Measurements from ENCODE around the gene AFM. TPM values are rescaled to one million over a fixed set of nuclear protein-coding genes. Genes with fewer than 3 reads are reported as not detected.

AFM gene
- total RNA-seq, 2 experiments from 2014 or later, result not detected

- Histone ChIP-seq H3K4me3 (ENCODE audit: low read length) (no peak overlapping the region), H3K36me3 (ENCODE audit: insufficient read depth, low read length) (no peaks in the 10 kb centered on the region), H3K9me3 (ENCODE audit: control insufficient read depth in 1 of 2, insufficient read depth in 1 of 2, low read length in 2 of 2) (no peaks in the 10 kb centered on the region), H3K4me1 (ENCODE audit: insufficient read depth, low read length) (no peaks in the 10 kb centered on the region), H3K27me3 (ENCODE audit: control insufficient read depth in 1 of 2, insufficient read depth in 2 of 2, low read length in 2 of 2) (no peaks in the 10 kb centered on the region), H3K27ac (ENCODE audit: low read depth in 1 of 2, low read length in 2 of 2) (no peak overlapping the region)
- ATAC-seq (ENCODE audit: poor library complexity) (no peak), DNase-seq (no peak)
- TF ChIP-seq CTCF (IDR thresholded peaks at IDR 0.05), result no peak
- CTCF ChIA-PET, result interaction anchor here (1.1 to 1.4 kb wide), 2 partner anchors 8 to 187 kb away, joined by 3 to 5 read pairs; partner anchors contain the start of gene ANKRD17
- POLR2A ChIA-PET, result no interaction called here
- H3K27me3 Mint-ChIP-seq, result peaks cover 27% of the 10 kb centered on the region
- no peaks in the 10 kb centered on the region for H3K9me3 Mint-ChIP-seq
- intact Hi-C loops (cut with DNase I, micrococcal nuclease), result loop anchor here in 1 of 2 experiments (2.0 kb wide), 1 partner anchor 743 kb away; no protein-coding TSS in a partner anchor
- no peaks in the 10 kb centered on the region for H3K36me3 Mint-ChIP-seq (ENCODE audit: low read depth)
- H3K27ac Mint-ChIP-seq, result no peak overlapping the region
- H3K4me3 Mint-ChIP-seq, result no peak overlapping the region
- H3K4me1 Mint-ChIP-seq (ENCODE audit: low read depth), result no peaks in the 10 kb centered on the region
Measured at GRCh38 chr4:73445383-73446335, 35.9 kb upstream of the AFM start.

GRCh38 chr4:73446336-73446938, 35.1 kb upstream of the AFM start:
- peak in 3 of 14 experiments; percentile 35 to 41 (median 37) for DNase-seq
- no peaks in the 10 kb centered on the region for H3K9me3 Mint-ChIP-seq
- no peak overlapping the region for H3K4me3 Mint-ChIP-seq
- H3K27me3 ChIP-seq (ENCODE audit: control insufficient read depth in 1 of 2, insufficient read depth in 2 of 2, low read length in 2 of 2), result no peaks in the 10 kb centered on the region
- no peaks in the 10 kb centered on the region for H3K36me3 Mint-ChIP-seq (ENCODE audit: low read depth)
- ChIA-PET CTCF (interaction anchor here (1.1 to 1.4 kb wide), 2 partner anchors 9 to 188 kb away, joined by 3 to 5 read pairs; partner anchors contain the start of gene ANKRD17), POLR2A (no interaction called here)
- H3K9me3 ChIP-seq (ENCODE audit: control insufficient read depth in 1 of 2, insufficient read depth in 1 of 2, low read length in 2 of 2), result no peaks in the 10 kb centered on the region
- H3K36me3 ChIP-seq (ENCODE audit: insufficient read depth, low read length), result no peaks in the 10 kb centered on the region
- H3K4me1 ChIP-seq (ENCODE audit: insufficient read depth, low read length), result no peaks in the 10 kb centered on the region
- H3K4me3 ChIP-seq (ENCODE audit: low read length), result no peak overlapping the region
- H3K4me1 Mint-ChIP-seq (ENCODE audit: low read depth), result no peaks in the 10 kb centered on the region
- intact Hi-C loops (cut with DNase I, micrococcal nuclease), result loop anchor here in 1 of 2 experiments (2.0 kb wide), 1 partner anchor 744 kb away; no protein-coding TSS in a partner anchor
- TF ChIP-seq CTCF (IDR thresholded peaks at IDR 0.05), result peak; percentile 71
- ATAC-seq (ENCODE audit: poor library complexity), result peak; percentile 92
- H3K27ac Mint-ChIP-seq, result no peak overlapping the region
- H3K27me3 Mint-ChIP-seq, result peaks cover 23% of the 10 kb centered on the region
- H3K27ac ChIP-seq (ENCODE audit: low read depth in 1 of 2, low read length in 2 of 2), result no peak overlapping the region

- DNase-seq, result no peak
- Mint-ChIP-seq H3K27me3 (peaks cover 18% of the 10 kb centered on the region), H3K27ac (no peak overlapping the region), H3K4me3 (no peak overlapping the region), H3K4me1 (ENCODE audit: low read depth) (no peaks in the 10 kb centered on the region), H3K36me3 (ENCODE audit: low read depth) (no peaks in the 10 kb centered on the region), H3K9me3 (no peaks in the 10 kb centered on the region)
- TF ChIP-seq CTCF (IDR thresholded peaks at IDR 0.05), result no peak
- POLR2A ChIA-PET, result no interaction called here
- H3K4me1 ChIP-seq (ENCODE audit: insufficient read depth, low read length), result no peaks in the 10 kb centered on the region
- ATAC-seq (ENCODE audit: poor library complexity), result no peak
- no peaks in the 10 kb centered on the region for H3K36me3 ChIP-seq (ENCODE audit: insufficient read depth, low read length)
- intact Hi-C loops (cut with DNase I, micrococcal nuclease), result loop anchor here in 1 of 2 experiments (2.0 kb wide), 1 partner anchor 745 kb away; no protein-coding TSS in a partner anchor
- H3K27ac ChIP-seq (ENCODE audit: low read depth in 1 of 2, low read length in 2 of 2), result no peak overlapping the region
- H3K4me3 ChIP-seq (ENCODE audit: low read length), result no peak overlapping the region
- no peaks in the 10 kb centered on the region for H3K27me3 ChIP-seq (ENCODE audit: control insufficient read depth in 1 of 2, insufficient read depth in 2 of 2, low read length in 2 of 2)
- CTCF ChIA-PET, result no interaction called here
- H3K9me3 ChIP-seq (ENCODE audit: control insufficient read depth in 1 of 2, insufficient read depth in 1 of 2, low read length in 2 of 2), result no peaks in the 10 kb centered on the region
Measured at GRCh38 chr4:73447671-73448070, 33.9 kb upstream of the AFM start.
